ENCODE results near the gene SLC35E2B.
"Not testable (repeated sequence)": the region's sequence is repeated elsewhere in the genome, so short reads cannot be mapped to it uniquely, and the experiment has no call there.

SLC35E2B gene

DNA sequence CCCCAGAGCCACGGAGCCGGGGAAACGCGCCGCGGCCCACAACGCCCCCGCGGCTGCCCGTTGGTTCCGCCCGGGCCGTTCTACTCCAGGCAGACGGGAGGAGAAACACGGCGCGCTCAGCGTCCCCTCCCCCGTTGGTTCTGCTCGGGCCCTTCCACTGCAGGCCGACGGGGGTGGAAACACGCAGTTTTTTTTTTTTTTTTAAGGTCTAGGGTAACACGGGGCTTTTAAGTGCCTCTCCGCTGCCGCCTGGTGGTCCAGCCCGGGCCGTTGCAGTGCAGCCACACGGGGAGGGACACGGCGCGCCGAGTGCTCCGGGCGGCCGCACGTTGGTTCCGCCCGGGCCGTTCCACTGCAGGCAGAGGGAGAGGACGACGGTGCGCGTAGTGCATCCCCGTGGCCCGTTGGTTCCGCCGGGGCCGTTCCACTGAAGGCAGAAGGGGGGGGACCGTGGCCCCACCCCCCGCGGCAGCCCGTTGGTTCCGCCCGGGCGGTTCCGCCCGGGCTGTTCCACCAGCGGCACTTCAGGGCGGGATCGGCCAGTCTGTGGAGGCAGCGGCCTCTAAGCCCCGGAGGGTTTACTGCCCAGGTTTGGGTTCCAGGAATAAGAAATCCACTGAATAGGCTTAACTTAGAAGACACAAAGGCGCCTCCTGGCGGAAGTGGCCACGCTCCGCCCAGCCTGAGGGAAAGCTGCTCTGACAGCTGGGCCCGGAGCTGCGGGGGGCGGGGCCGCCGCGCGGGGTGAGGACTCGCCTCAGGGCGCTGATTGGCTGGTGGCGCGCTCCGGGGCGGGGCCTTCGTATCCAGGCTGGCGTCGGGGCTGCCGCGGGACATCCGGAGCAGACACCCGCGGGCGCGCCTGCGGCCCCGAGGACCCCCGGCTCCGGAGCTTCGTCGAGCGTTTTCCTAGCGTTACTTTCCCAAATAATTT is at the start of gene SLC35E2B:
Gene SLC35E2B (minus strand): TSS at position 82 of the 934 bp plus-strand sequence. CDS start 16,096 bp downstream, outside the sequence.
- H3K9me3 ChIP-seq (ENCODE audit: low read length); H3K36me3 ChIP-seq (ENCODE audit: insufficient read depth, low read length); H3K4me1 ChIP-seq (ENCODE audit: insufficient read depth, low read length, severe bottlenecking); H2AFZ ChIP-seq (ENCODE audit: low read length); H3K27me3 ChIP-seq (ENCODE audit: insufficient read depth, low read length); H3K9me2 ChIP-seq (ENCODE audit: low read depth, low read length); H4K20me1 ChIP-seq (ENCODE audit: insufficient read depth, low read length); H3K79me2 ChIP-seq (ENCODE audit: insufficient read depth, low read length); H3F3A ChIP-seq (ENCODE audit: insufficient read depth, low read length): not testable (repeated sequence)
- peak within 1 kb of the TSS; percentile 77 for H3K9ac ChIP-seq (ENCODE audit: low read length)
- H3K4me3 ChIP-seq (ENCODE audit: low read depth, low read length, poor library complexity, severe bottlenecking): peak within 1 kb of the TSS; percentile 66
- peak within 1 kb of the TSS; percentile 88 for H3K27ac ChIP-seq (ENCODE audit: low read depth, low read length, poor library complexity, severe bottlenecking)
- H3K4me2 ChIP-seq (ENCODE audit: low read length): peak within 1 kb of the TSS; percentile 38

DNA sequence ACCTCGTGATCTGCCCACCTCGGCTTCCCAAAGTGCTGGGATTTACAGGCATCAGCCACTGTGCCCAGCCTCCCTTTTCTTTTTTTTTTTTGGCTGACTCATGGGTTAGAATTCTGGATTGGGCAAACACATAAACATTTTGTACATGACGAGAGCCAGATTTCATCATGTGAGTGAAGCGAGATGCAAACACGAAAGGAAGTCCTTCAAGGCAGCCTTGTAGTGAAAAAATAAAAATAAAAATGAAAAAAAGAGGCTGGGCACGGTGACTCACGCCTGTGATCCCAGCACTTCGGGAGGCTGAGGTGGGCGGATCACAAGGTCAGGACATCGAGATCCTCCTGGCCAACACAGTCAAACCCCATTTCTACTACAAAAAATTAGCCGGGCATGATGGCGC is 48.4 kb upstream of the SLC35E2B start:
- H3F3A ChIP-seq (ENCODE audit: insufficient read depth, low read length); H3K9ac ChIP-seq (ENCODE audit: low read length); H3K36me3 ChIP-seq (ENCODE audit: insufficient read depth, low read length); H3K9me2 ChIP-seq (ENCODE audit: low read depth, low read length); H3K4me2 ChIP-seq (ENCODE audit: low read length); H3K4me3 ChIP-seq (ENCODE audit: low read depth, low read length, poor library complexity, severe bottlenecking); H3K9me3 ChIP-seq (ENCODE audit: low read length); H3K27me3 ChIP-seq (ENCODE audit: insufficient read depth, low read length); H4K20me1 ChIP-seq (ENCODE audit: insufficient read depth, low read length); H3K79me2 ChIP-seq (ENCODE audit: insufficient read depth, low read length); H2AFZ ChIP-seq (ENCODE audit: low read length); H3K27ac ChIP-seq (ENCODE audit: low read depth, low read length, poor library complexity, severe bottlenecking): not testable (repeated sequence)
- H3K4me1 ChIP-seq (ENCODE audit: insufficient read depth, low read length, severe bottlenecking): peaks cover 16% of the 10 kb centered on the region

DNA sequence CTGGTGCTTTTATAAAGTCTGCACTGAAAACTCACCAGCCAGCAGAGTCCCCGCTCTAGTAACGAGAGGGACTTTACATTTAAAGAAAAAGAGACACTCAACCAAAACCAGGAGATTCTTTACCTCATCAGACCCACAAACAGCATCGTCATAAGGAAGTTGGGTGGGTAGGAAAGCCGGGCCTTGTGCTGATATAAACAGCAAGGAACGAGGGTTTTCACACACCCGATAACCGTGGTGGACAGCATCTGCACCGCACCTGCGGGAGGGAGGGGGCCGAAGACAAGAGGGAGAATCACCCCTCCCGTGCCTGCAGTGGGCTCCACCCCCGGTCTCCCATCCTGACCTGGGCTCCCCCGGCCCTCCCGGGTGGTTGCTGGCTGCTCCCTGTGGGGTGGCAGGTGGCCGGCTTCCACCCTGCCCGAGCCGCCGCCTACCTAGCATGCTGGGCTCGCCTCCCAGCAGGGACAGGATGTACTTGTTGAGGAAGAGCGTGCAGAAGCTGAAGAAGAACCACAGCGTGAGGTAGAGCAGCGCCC is 46.3 kb upstream of the SLC35E2B start:
- H3K4me1 ChIP-seq (ENCODE audit: insufficient read depth, low read length, severe bottlenecking): peaks cover 24% of the 10 kb centered on the region
- H3K36me3 ChIP-seq (ENCODE audit: insufficient read depth, low read length); H3K4me2 ChIP-seq (ENCODE audit: low read length); H3K9me3 ChIP-seq (ENCODE audit: low read length); H4K20me1 ChIP-seq (ENCODE audit: insufficient read depth, low read length); H3K9me2 ChIP-seq (ENCODE audit: low read depth, low read length); H3K4me3 ChIP-seq (ENCODE audit: low read depth, low read length, poor library complexity, severe bottlenecking); H2AFZ ChIP-seq (ENCODE audit: low read length); H3K9ac ChIP-seq (ENCODE audit: low read length); H3F3A ChIP-seq (ENCODE audit: insufficient read depth, low read length); H3K79me2 ChIP-seq (ENCODE audit: insufficient read depth, low read length); H3K27me3 ChIP-seq (ENCODE audit: insufficient read depth, low read length): not testable (repeated sequence)
- peak overlapping the region; percentile 49 for H3K27ac ChIP-seq (ENCODE audit: low read depth, low read length, poor library complexity, severe bottlenecking)

DNA sequence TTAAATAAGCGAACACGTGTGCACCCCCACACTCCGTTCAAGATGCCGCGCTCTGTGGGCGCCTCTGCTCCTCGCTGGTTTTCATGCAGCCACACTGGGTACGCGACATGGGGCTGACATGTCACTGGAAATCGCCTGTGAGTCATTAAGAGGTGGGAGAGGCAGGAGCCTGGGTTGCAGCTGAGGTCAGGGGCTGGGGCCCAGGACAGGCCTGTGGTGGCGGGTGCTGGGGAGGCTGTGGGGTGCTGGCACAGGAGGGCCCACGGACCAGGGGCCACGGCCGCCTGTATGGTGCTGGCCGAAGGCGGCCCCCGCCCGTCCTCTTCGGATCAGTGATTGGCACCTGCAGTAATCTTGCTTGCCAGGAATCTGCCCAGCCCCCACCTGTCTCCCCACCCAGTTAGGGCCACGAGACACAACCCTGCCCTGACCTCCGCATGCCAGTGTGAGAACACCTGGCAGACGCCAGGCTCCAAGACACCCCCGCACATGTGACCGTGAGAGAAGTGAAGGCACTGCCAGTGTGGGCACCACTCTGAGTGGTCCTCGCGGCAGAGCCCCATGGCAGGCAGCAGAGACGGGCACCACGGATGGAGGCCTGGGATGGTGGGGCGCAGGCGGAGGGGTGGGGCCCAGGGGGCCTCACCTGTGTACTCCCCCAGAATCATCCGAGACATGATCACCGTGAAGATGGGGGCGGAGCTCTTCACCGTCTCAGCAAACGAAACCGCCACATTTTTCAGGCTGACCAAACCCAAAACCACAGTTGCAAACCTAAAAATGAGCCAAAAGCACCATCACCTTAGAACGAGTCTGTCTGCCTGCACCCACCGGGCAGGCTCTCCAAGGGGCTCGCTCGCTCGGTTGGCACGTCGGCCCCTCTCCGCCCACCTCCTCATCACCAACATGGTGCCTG is 45.3 kb upstream of the SLC35E2B start:
- not testable (repeated sequence) for H3K9me2 ChIP-seq (ENCODE audit: low read depth, low read length); H3F3A ChIP-seq (ENCODE audit: insufficient read depth, low read length); H4K20me1 ChIP-seq (ENCODE audit: insufficient read depth, low read length); H3K27me3 ChIP-seq (ENCODE audit: insufficient read depth, low read length); H3K36me3 ChIP-seq (ENCODE audit: insufficient read depth, low read length); H3K9me3 ChIP-seq (ENCODE audit: low read length); H3K9ac ChIP-seq (ENCODE audit: low read length); H3K4me3 ChIP-seq (ENCODE audit: low read depth, low read length, poor library complexity, severe bottlenecking); H3K79me2 ChIP-seq (ENCODE audit: insufficient read depth, low read length); H2AFZ ChIP-seq (ENCODE audit: low read length)
- peaks cover 24% of the 10 kb centered on the region for H3K4me1 ChIP-seq (ENCODE audit: insufficient read depth, low read length, severe bottlenecking)
- H3K27ac ChIP-seq (ENCODE audit: low read depth, low read length, poor library complexity, severe bottlenecking): peak overlapping the region; percentile 77
- H3K4me2 ChIP-seq (ENCODE audit: low read length): peak overlapping the region; percentile 27; the same call in 1 of the 2 replicates

DNA sequence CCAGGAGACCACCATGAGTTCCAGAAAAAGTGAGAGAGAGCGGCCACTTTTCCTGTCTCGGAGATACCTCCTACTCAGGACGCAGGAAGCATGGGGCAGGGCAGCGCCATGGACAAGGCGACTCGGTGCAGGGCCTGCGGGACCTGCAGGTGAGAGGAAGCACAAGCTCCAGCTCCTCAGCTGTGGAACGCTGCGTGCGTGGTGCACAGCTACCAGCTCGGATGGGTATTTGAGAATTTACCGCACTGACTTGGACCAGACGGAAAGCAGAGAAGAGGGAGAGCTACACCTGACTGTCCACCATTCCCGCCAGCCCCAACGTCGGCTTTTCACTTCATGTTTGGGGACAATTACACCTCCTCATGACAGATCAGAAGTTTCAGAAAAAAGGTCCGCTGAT is 39.8 kb upstream of the SLC35E2B start:
- no peaks in the 10 kb centered on the region for H3K9me3 ChIP-seq (ENCODE audit: low read length)
- no peak overlapping the region for H2AFZ ChIP-seq (ENCODE audit: low read length)
- no peaks in the 10 kb centered on the region for H3F3A ChIP-seq (ENCODE audit: insufficient read depth, low read length)
- H3K36me3 ChIP-seq (ENCODE audit: insufficient read depth, low read length): peaks cover 20% of the 10 kb centered on the region
- H3K4me2 ChIP-seq (ENCODE audit: low read length): no peak overlapping the region
- H4K20me1 ChIP-seq (ENCODE audit: insufficient read depth, low read length): no peaks in the 10 kb centered on the region
- H3K27ac ChIP-seq (ENCODE audit: low read depth, low read length, poor library complexity, severe bottlenecking): no peak overlapping the region
- peaks cover 9% of the 10 kb centered on the region for H3K4me1 ChIP-seq (ENCODE audit: insufficient read depth, low read length, severe bottlenecking)
- no peak overlapping the region for H3K4me3 ChIP-seq (ENCODE audit: low read depth, low read length, poor library complexity, severe bottlenecking)
- H3K9me2 ChIP-seq (ENCODE audit: low read depth, low read length): no peaks in the 10 kb centered on the region
- no peak for TF ChIP-seq EZH2 (IDR thresholded peaks at IDR 0.05; ENCODE audit: borderline replicate concordance, low read length)
- TF ChIP-seq, protein P1, sequence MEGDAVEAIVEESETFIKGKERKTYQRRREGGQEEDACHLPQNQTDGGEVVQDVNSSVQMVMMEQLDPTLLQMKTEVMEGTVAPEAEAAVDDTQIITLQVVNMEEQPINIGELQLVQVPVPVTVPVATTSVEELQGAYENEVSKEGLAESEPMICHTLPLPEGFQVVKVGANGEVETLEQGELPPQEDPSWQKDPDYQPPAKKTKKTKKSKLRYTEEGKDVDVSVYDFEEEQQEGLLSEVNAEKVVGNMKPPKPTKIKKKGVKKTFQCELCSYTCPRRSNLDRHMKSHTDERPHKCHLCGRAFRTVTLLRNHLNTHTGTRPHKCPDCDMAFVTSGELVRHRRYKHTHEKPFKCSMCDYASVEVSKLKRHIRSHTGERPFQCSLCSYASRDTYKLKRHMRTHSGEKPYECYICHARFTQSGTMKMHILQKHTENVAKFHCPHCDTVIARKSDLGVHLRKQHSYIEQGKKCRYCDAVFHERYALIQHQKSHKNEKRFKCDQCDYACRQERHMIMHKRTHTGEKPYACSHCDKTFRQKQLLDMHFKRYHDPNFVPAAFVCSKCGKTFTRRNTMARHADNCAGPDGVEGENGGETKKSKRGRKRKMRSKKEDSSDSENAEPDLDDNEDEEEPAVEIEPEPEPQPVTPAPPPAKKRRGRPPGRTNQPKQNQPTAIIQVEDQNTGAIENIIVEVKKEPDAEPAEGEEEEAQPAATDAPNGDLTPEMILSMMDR (IDR thresholded peaks at IDR 0.05; ENCODE audit: low read length): no peak
- H3K27me3 ChIP-seq (ENCODE audit: insufficient read depth, low read length): no peaks in the 10 kb centered on the region
- H3K9ac ChIP-seq (ENCODE audit: low read length): no peak overlapping the region
- no peaks in the 10 kb centered on the region for H3K79me2 ChIP-seq (ENCODE audit: insufficient read depth, low read length)
